Body of pancreas (tissue), 4 donors: ENCODE measurements around the gene PBX3. TPM values are rescaled to one million over a fixed set of nuclear protein-coding genes. Genes with fewer than 3 reads are reported as not detected.
A peak's percentile ranks its signal among the peaks of the same experiment; 100 is the strongest.

Experiments
- ATAC-seq: fragments of 150-250 bp; one replicate; pipeline ENCODE4 v1.9.1; 2016
- DNase-seq, 4 donors: peaks; one replicate each; pipeline ENCODE4 v3.0.0-alpha.2; 2019
- H3K27ac ChIP-seq, 4 donors: fragments of 200-600 bp; sonication (generic); 1 replicate in 3 of 4; 2 replicates in 1 of 4; pipeline versions ENCODE4 v1.5.1 to v1.6.1; 2016 to 2019; ENCODE audit warnings: mild to moderate bottlenecking in 1 of 4, mixed read lengths in 1 of 4, moderate library complexity in 1 of 4
- H3K27me3 ChIP-seq, 2 donors: fragments of 200-600 bp; sonication (generic); one replicate each; pipeline ENCODE4 v1.6.0; 2016; ENCODE audit warnings: mild to moderate bottlenecking in 1 of 2
- H3K36me3 ChIP-seq, 2 donors: fragments of 200-600 bp; sonication (generic); replicated peaks in 1 of 2; 2 replicates each; pipeline ENCODE4 v1.5.1; 2016; ENCODE audit warnings: low read depth in 2 of 2; ENCODE audit not compliant: insufficient read depth in 1 of 2
- H3K4me1 ChIP-seq: fragments of 200-600 bp; sonication (generic); one replicate; pipeline ENCODE4 v1.6.0; 2016
- H3K4me3 ChIP-seq, 2 donors: fragments of 200-600 bp; sonication (generic); 1 replicate in 1 of 2; 2 replicates in 1 of 2; pipeline ENCODE4 v1.5.1; 2016 to 2019
- H3K9me3 ChIP-seq, 3 donors: fragments of 200-600 bp; sonication (generic); 1 replicate in 2 of 3; 2 replicates in 1 of 3; pipeline ENCODE4 v1.5.1; 2016
- POLR2A ChIP-seq, 3 donors: fragments of 450-650 bp; IDR thresholded peaks; one replicate each; pipeline ENCODE4 v1.6.1; 2016; ENCODE audit warnings: antibody characterized with exemption in 3 of 3, mild to moderate bottlenecking in 2 of 3
- WGBS, 2 donors: methylation state at CpG; one replicate each; pipeline ENCODE4 v1.1.5; 2017; 5-methylcytosine and 5-hydroxymethylcytosine counted together
- intact Hi-C: fragments of 100-400 bp; cut with DNase I; formaldehyde crosslinking; loops from one replicate; pipeline ENCODE4 v1.15.1; 2023
- total RNA-seq, 2 donors: library from RNA; depleted of rRNA; stranded (reverse); fragments of >200 nt; gene quantifications; one replicate each; pipeline ENCODE4 v1.1.0, GENCODE V29; 2016
- TF ChIP-seq, protein P1 (sequence below), 7 experiments: fragments of 450-650 bp in 4 of 7; fragments of 200-600 bp in 3 of 7; sonication (generic) in 3 of 7; IDR thresholded peaks; one replicate each; pipeline ENCODE4 v1.5.1; 2016 to 2019; ENCODE audit warnings: antibody characterized with exemption in 7 of 7

PBX3 gene
- total RNA-seq, 2 donors from 2014 or later: 12.5 to 36.3 TPM

DNA sequence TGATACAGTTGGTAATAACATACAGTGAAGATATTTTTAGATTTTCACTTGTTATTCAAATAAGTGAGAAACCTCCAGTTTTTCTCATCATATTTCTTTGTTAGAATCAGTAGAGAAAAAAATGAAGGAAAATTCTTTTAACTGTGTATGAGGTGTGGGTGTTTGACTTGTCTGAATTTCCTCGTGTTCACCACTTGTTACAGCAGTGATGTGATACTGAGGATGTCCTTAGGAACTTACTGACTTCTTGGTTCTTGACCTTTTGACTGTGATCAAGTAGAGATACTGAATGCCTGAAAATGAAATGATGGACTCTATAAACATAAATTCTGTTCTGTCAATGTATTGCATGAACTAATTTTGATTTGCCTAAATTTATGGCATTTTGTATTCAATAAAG, 10.7 kb downstream of the PBX3 start:
- Histone ChIP-seq H3K9me3 (no peaks in the 10 kb centered on the region), H3K4me1 (no peaks in the 10 kb centered on the region), H3K4me3 (no peak overlapping the region), H3K27me3 (no peaks in the 10 kb centered on the region), H3K36me3 (no peaks in the 10 kb centered on the region), H3K27ac (peak overlapping the region in 1 of 4 donors; percentile 23)
- ATAC-seq (no peak), DNase-seq (no peak)
- TF ChIP-seq, protein P1, sequence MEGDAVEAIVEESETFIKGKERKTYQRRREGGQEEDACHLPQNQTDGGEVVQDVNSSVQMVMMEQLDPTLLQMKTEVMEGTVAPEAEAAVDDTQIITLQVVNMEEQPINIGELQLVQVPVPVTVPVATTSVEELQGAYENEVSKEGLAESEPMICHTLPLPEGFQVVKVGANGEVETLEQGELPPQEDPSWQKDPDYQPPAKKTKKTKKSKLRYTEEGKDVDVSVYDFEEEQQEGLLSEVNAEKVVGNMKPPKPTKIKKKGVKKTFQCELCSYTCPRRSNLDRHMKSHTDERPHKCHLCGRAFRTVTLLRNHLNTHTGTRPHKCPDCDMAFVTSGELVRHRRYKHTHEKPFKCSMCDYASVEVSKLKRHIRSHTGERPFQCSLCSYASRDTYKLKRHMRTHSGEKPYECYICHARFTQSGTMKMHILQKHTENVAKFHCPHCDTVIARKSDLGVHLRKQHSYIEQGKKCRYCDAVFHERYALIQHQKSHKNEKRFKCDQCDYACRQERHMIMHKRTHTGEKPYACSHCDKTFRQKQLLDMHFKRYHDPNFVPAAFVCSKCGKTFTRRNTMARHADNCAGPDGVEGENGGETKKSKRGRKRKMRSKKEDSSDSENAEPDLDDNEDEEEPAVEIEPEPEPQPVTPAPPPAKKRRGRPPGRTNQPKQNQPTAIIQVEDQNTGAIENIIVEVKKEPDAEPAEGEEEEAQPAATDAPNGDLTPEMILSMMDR (IDR thresholded peaks at IDR 0.05): no peak
- TF ChIP-seq POLR2A (IDR thresholded peaks at IDR 0.05): no peak
- 48 to 63% methylated on average over 1 of the region's 1 CpG for WGBS, 2 donors
- intact Hi-C loops: no loop called here

- H3K27ac ChIP-seq: peak overlapping the region in 3 of 4 donors; percentile 3 to 66 (median 10)
- no peak overlapping the region for H3K4me3 ChIP-seq
- no peaks in the 10 kb centered on the region for H3K27me3 ChIP-seq
- H3K36me3 ChIP-seq: no peaks in the 10 kb centered on the region
- ATAC-seq: no peak
- intact Hi-C loops: no loop called here
- TF ChIP-seq, protein P1 (IDR thresholded peaks at IDR 0.05): no peak
- no peak for TF ChIP-seq POLR2A (IDR thresholded peaks at IDR 0.05)
- whole genome bisulfite sequencing, 2 donors: 50 to 67% methylated on average over 6 of the region's 6 CpGs
- no peaks in the 10 kb centered on the region for H3K9me3 ChIP-seq
- H3K4me1 ChIP-seq: peaks cover under 1% of the 10 kb centered on the region
- DNase-seq: peak in 1 of 4 donors; percentile 44
These were observed 12.0 kb downstream of the PBX3 start for GRCh38 chr9:125758986-125759763.

DNA sequence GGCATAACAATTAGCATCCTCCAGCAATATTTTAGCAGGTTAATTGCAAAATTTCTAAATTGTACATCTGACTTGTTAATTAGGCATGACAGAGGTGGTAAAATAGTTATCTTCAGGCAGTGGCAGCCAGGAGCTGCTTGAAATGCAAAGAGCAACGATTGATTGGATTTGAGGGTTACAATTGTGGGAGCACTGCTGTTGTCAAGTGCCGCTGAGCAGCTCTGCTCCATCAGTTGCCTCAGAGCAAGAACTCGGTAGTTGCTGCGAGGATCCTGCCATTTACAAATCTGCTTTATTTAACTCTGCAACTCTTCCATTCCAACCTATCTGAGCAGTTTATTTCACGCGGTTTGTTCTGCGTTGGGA, 12.6 kb downstream of the PBX3 start:
- peak overlapping the region in 2 of 4 donors; percentile 10 to 66 for H3K27ac ChIP-seq
- ATAC-seq (no peak), DNase-seq (no peak)
- TF ChIP-seq POLR2A (IDR thresholded peaks at IDR 0.05): no peak
- TF ChIP-seq, protein P1 (IDR thresholded peaks at IDR 0.05): no peak
- no peaks in the 10 kb centered on the region for H3K9me3 ChIP-seq
- H3K4me1 ChIP-seq: peaks cover 3% of the 10 kb centered on the region
- no peak overlapping the region for H3K4me3 ChIP-seq
- 43 to 55% methylated on average over 7 of the region's 7 CpGs for WGBS, 2 donors
- H3K27me3 ChIP-seq: no peaks in the 10 kb centered on the region
- intact Hi-C loops: no loop called here
- H3K36me3 ChIP-seq: no peaks in the 10 kb centered on the region

DNA sequence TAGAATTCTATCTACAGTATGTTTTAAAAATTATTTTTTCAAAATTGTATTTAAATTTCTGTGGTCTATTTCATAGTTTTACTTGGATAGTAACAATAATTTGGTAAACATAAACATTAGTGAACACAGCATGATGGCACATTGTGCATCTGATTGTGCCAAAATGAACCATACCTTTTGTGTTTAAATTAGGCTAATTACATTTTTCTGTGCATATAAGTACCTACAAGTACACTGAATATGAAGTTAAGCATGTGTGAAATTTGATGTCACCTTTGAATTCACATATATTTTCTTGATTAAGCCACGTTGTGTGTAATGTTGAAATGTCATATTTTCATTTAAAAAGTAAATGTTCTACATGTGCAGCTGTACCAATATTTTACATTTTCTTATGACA, 13.4 kb downstream of the PBX3 start:
- H3K27me3 ChIP-seq: no peaks in the 10 kb centered on the region
- TF ChIP-seq POLR2A (IDR thresholded peaks at IDR 0.05): no peak
- TF ChIP-seq, protein P1 (IDR thresholded peaks at IDR 0.05): no peak
- DNase-seq (no peak), ATAC-seq (no peak)
- no peak overlapping the region for H3K27ac ChIP-seq
- peaks cover 3% of the 10 kb centered on the region for H3K4me1 ChIP-seq
- no peaks in the 10 kb centered on the region for H3K9me3 ChIP-seq
- H3K36me3 ChIP-seq: no peaks in the 10 kb centered on the region
- intact Hi-C loops: no loop called here
- no peak overlapping the region for H3K4me3 ChIP-seq
- WGBS, 2 donors: 59 to 61% methylated on average over 1 of the region's 1 CpG
